ENCODE data around the gene TMEM9. TPM values are rescaled to one million over a fixed set of nuclear protein-coding genes. Genes with fewer than 3 reads are reported as not detected.

The TMEM9 gene
- total and polyA plus RNA-seq, 2 of the 8 experiments (the other 6 are each of a cell fraction or from before 2014, with no cell fraction given): 79.9 to 181 TPM

DNA sequence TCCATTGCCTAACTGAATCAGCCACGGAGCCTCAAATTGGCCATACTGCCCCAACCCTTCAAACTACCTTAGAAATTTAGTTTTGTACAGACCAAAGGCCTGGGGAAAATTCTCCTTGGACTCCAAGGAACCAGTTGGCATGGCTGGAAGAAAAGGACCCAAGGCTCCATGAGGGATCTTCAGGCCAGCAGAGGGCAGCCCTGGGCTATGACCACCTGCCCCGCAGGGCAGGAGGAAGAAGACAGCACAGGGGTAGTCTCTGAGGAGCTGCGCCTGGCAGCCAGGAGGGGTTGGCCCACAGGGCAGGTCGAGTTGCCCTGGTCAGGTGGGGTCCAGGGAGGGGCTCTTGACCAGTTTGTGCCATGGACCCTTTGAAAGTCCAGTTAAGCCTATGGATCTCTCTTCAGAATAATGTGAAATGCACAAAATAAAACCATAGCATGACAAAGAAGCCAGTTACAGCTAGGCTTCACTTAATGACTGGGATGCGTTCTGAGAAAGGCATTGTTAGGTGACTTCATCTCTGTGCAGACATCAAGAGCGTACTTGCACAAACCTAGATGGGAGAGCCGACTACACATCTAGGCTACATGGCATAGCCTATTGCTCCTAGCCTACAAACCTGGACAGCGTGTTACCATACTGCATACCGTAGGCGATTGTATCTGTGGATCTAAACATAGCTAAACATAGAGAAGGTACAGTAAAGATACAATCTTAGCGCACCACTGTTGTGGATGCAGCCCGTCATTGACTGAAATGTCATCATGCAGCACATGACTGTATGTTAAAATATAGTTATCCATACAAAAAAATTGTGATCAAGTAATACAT lies 68.2 kb downstream of the TMEM9 start:
- DNase-seq (ENCODE audit: low read depth in 1 of 2, low spot score in 2 of 2): peak; percentile 25 to 81
- no peaks in the 10 kb centered on the region for H3K9me3 ChIP-seq (ENCODE audit: insufficient read depth in 2 of 2, low read depth in 1 of 2, low read length in 1 of 2)
- no peak overlapping the region for H3K27ac ChIP-seq (ENCODE audit: low read depth, low read length)
- H2BK12ac ChIP-seq (ENCODE audit: low read depth, low read length): no peak overlapping the region
- no peak overlapping the region for H2AFZ ChIP-seq (ENCODE audit: low read length)
- WGBS, 2 experiments (ENCODE audit: extremely low coverage in 1 of 2, insufficient coverage in 1 of 2, insufficient read length in 1 of 2, insufficient replicate concordance in 2 of 2, low coverage in 1 of 2, low lambda C conversion rate in 2 of 2, missing lambda C conversion rate in 1 of 2): 64% methylated on average over 12 of the region's 12 CpGs; no CpG with 5 or more reads in 1 of the 2 experiments
- H2BK5ac ChIP-seq (ENCODE audit: low read depth, low read length): no peak overlapping the region
- no peak overlapping the region for H4K5ac ChIP-seq (ENCODE audit: insufficient read length, low read depth, low read length)
- no peak overlapping the region for H3K4ac ChIP-seq (replicated peaks; ENCODE audit: insufficient read length, low read depth, low read length)
- no peak overlapping the region for H3K18ac ChIP-seq (ENCODE audit: extremely low read depth, low read length)
- no peak overlapping the region for H2BK20ac ChIP-seq (ENCODE audit: low read length)
- no peaks in the 10 kb centered on the region for H3K4me1 ChIP-seq (replicated peaks in 1 of 4; ENCODE audit: control insufficient read depth in 3 of 4, insufficient read depth in 4 of 4, low read length in 3 of 4)
- no peak overlapping the region for H2BK15ac ChIP-seq (ENCODE audit: low read length)
- no peak overlapping the region for H3K9ac ChIP-seq (replicated peaks in 1 of 4; ENCODE audit: extremely low read depth in 1 of 4, low read depth in 3 of 4, low read length in 3 of 4)
- H3K4me3 ChIP-seq (ENCODE audit: extremely low read depth in 1 of 4, insufficient read depth in 2 of 4, low read depth in 3 of 4, low read length in 4 of 4): no peak overlapping the region
- no peak overlapping the region for H2BK120ac ChIP-seq (replicated peaks; ENCODE audit: low read depth, low read length)
- H3K14ac ChIP-seq (ENCODE audit: insufficient read length): no peak overlapping the region
- H4K91ac ChIP-seq (replicated peaks; ENCODE audit: insufficient read length, low read length): no peak overlapping the region
- ChIA-PET POLR2A (ENCODE audit: partially characterized antibody) (interaction anchor here (1.2 to 2.6 kb wide), 3 partner anchors 11 to 28 kb away, joined by 3 to 15 read pairs (median 6); no protein-coding TSS in a partner anchor), CTCF (ENCODE audit: partially characterized antibody) (interaction anchor here (0.6 to 10.0 kb wide), 34 partner anchors 11 to 276 kb away, joined by 3 to 343 read pairs (median 6); partner anchors contain the start of genes CACNA1S and KIF21B)
- H3K79me2 ChIP-seq (ENCODE audit: control insufficient read depth in 1 of 2, insufficient read depth in 2 of 2, low read length in 2 of 2): no peaks in the 10 kb centered on the region
- H3K4me2 ChIP-seq (ENCODE audit: insufficient read depth in 1 of 2, low read depth in 2 of 2, low read length in 2 of 2): no peak overlapping the region
- no peak overlapping the region for H3K23ac ChIP-seq (ENCODE audit: insufficient read length)
- FAIRE-seq: peak; percentile 63
- H3K36me3 ChIP-seq (ENCODE audit: control insufficient read depth in 2 of 4, insufficient read depth in 4 of 4, low read length in 3 of 4): no peaks in the 10 kb centered on the region
- no peaks in the 10 kb centered on the region for H4K20me1 ChIP-seq (replicated peaks in 1 of 2; ENCODE audit: control insufficient read depth in 1 of 2, insufficient read depth in 2 of 2, low read length in 2 of 2)
- H2AK5ac ChIP-seq (ENCODE audit: low read depth, low read length): no peak overlapping the region
- H3K79me1 ChIP-seq (ENCODE audit: low read depth, low read length): no peaks in the 10 kb centered on the region
- H4K8ac ChIP-seq (ENCODE audit: extremely low read depth, insufficient read depth, low read length): no peak overlapping the region
- H3K23me2 ChIP-seq (ENCODE audit: low read depth, low read length): no peaks in the 10 kb centered on the region
- no peaks in the 10 kb centered on the region for H3K27me3 ChIP-seq (replicated peaks in 1 of 4; ENCODE audit: control insufficient read depth in 3 of 4, extremely low read depth in 1 of 4, insufficient read depth in 3 of 4, low read length in 3 of 4)
- H3K56ac ChIP-seq (replicated peaks; ENCODE audit: insufficient read length, low read depth, low read length): no peak overlapping the region
- TF ChIP-seq KDM5A (IDR thresholded peaks at IDR 0.05; ENCODE audit: low read length) (no peak), JUN (IDR thresholded peaks at IDR 0.05; ENCODE audit: low read depth, low read length) (no peak), RAD21 (IDR thresholded peaks at IDR 0.05 in 1 of 2, conservative IDR thresholded peaks at IDR 0.05 in 1 of 2; ENCODE audit: low read depth in 2 of 2, low read length in 2 of 2) (peak; percentile 88 to 94), TBP (IDR thresholded peaks at IDR 0.05; ENCODE audit: low read depth, low read length) (0 out of 2 replicates have a peak, but pooled peaks have one; percentile 30), NANOG (IDR thresholded peaks at IDR 0.05; ENCODE audit: insufficient read depth, low read depth, low read length, poor library complexity, severe bottlenecking) (no peak), ASH2L (IDR thresholded peaks at IDR 0.05; ENCODE audit: low read length) (no peak), BACH1 (IDR thresholded peaks at IDR 0.05; ENCODE audit: low read length) (no peak), POLR2A (IDR thresholded peaks at IDR 0.05; ENCODE audit: control extremely low read depth in 1 of 2, low read depth in 2 of 2, low read length in 2 of 2) (no peak), TAF1 (IDR thresholded peaks at IDR 0.05; ENCODE audit: low read depth, low read length) (no peak), SP4 (IDR thresholded peaks at IDR 0.05; ENCODE audit: low read length) (no peak), POLR2AphosphoS5 (IDR thresholded peaks at IDR 0.05; ENCODE audit: low read depth, low read length) (no peak), RNF2 (IDR thresholded peaks at IDR 0.05; ENCODE audit: borderline replicate concordance, low read depth, low read length, missing control alignments, poor library complexity, severe bottlenecking) (no peak)
